Coronary artery (tissue), 2 donors: ENCODE data around the gene GALNT8.

ENCODE experiments used
- DNase-seq: peaks from one replicate; pipeline ENCODE4 v3.0.0-alpha.2; 2017; ENCODE audit warnings: low spot score
- H3K27ac ChIP-seq, 2 donors: fragments of 200-600 bp; sonication (generic); one replicate each; pipeline ENCODE4 v1.5.1; 2016 to 2019
- H3K4me3 ChIP-seq: fragments of 200-600 bp; sonication (generic); 2 replicates; pipeline ENCODE4 v1.5.1; 2016; ENCODE audit warnings: mild to moderate bottlenecking, moderate library complexity
- CTCF ChIP-seq: fragments of 200-600 bp; sonication (generic); IDR thresholded peaks from one replicate; pipeline ENCODE4 v1.5.1; 2019; ENCODE audit warnings: antibody characterized with exemption

GALNT8 gene

DNA sequence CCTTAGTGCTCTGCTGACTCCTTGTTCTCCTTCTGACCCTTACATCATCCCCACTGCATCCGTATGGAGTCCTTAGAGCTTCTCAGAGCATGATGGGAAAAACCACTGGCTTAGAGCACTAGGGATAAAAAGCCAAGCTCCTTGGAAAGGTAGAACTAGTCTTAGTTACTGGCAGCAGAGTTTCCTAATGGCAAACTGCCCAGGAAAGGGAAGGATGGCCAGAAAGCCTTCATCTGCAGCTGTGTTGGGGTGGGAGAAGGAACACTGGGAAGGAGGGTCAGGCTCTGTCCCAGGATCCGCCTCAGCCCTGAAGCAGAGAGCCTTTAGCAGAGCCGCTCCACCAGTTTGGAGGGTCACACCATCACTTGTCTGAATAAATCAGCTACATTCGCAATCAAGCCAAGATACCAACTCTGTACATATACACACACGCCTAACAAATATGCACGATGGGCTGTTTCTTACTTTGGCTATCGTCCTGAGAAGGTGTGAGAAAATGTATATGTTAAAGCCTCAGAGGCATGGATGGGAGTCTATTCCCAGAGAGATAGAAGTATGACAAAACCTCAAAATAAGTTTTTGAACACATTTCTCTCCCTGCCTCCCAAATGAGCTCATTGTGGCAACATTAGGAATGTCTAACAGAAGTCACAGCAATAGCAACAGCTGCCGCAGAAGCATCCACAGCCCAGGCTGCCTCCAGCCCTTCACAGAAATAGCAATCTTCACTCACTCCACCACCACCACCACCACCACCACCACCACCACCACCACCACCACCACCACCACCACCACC, 18.6 kb upstream of the GALNT8 start:
- Histone ChIP-seq H3K27ac (no peak overlapping the region), H3K4me3 (no peak overlapping the region)
- no peak for TF ChIP-seq CTCF
- DNase-seq = no peak

- no peak for TF ChIP-seq CTCF
These were observed 16.5 kb upstream of the GALNT8 start for GRCh38 chr12:4703676-4704075.

DNA sequence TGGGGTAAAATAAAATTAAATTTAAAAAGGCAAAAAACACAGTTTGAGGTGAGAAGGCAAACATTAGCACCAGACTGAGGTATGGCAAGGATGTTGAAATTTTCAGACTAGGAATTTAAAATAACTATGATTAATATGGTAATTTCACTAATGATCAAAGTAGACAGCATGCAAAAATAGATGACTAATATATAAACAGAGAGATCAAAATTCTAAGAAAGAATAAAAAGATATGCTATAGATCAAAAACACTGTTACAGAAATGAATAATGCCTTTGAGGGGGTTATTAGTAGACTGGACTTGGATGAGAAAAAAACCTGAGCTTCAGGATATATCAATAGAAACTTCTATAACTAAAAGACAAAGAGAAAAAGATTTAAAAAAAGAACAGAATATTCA, 14.4 kb upstream of the GALNT8 start:
- no peak for TF ChIP-seq CTCF
- Histone ChIP-seq H3K27ac (no peak overlapping the region), H3K4me3 (no peak overlapping the region)
- DNase-seq = no peak

More at GRCh38 chr12:4703676-4704075, 16.5 kb upstream of the GALNT8 start:
- Histone ChIP-seq H3K27ac (no peak overlapping the region), H3K4me3 (no peak overlapping the region)
- DNase-seq = no peak

GRCh38 chr12:4707306-4707705, 12.9 kb upstream of the GALNT8 start:
- DNase-seq = no peak
- H3K4me3 ChIP-seq = no peak overlapping the region
- no peak for TF ChIP-seq CTCF
- H3K27ac ChIP-seq = no peak overlapping the region

GRCh38 chr12:4710113-4710512, 10.1 kb upstream of the GALNT8 start:
- no peak for DNase-seq
- no peak for TF ChIP-seq CTCF
- H3K27ac ChIP-seq = no peak overlapping the region
- H3K4me3 ChIP-seq = no peak overlapping the region

DNA sequence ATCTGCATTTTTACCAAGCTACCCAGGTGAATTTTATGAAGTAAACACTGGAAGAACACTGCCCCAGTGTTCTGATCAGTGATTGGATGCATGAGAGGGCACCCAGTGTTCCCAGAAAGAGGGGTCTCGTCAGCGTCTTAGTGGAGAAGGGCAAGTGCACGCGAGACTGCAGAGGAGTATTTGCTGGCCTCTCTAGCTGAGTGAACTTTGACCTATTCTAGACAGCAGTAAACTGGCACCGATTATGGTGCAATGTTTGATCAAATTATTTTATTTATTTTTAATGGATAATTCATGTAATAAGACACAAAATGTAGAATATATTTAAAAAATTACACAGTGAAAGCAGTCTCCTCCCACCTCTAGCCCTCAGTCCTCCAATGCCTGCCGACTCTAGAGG, 5.3 kb upstream of the GALNT8 start:
- Histone ChIP-seq H3K27ac (no peak overlapping the region), H3K4me3 (no peak overlapping the region)
- no peak for DNase-seq
- no peak for TF ChIP-seq CTCF

DNA sequence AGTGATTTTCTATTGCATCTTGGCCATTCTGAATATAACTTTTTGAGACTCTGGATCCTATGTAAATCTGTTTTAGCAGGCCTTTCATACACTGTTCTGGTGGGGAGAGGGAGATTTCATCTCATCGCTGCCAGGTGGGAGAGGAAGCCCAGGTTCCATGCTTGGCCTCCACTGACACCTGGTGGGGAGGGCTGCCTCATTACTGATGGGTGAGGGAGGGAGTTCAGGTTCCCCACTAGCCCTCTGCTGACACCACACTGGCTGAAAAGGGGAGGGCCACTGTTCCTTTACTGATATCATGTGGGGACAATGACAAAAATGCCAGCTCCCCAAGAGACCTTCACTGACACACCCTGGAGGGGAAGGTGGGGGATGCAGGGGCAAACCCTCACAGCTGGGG, 2.4 kb upstream of the GALNT8 start:
- no peak overlapping the region for H3K4me3 ChIP-seq

More for the DNA sequence above, 2.4 kb upstream of the GALNT8 start:
- H3K27ac ChIP-seq = no peak overlapping the region
- TF ChIP-seq CTCF = no peak
- no peak for DNase-seq
